ENCODE measurements around the gene FAM78A.

DNA sequence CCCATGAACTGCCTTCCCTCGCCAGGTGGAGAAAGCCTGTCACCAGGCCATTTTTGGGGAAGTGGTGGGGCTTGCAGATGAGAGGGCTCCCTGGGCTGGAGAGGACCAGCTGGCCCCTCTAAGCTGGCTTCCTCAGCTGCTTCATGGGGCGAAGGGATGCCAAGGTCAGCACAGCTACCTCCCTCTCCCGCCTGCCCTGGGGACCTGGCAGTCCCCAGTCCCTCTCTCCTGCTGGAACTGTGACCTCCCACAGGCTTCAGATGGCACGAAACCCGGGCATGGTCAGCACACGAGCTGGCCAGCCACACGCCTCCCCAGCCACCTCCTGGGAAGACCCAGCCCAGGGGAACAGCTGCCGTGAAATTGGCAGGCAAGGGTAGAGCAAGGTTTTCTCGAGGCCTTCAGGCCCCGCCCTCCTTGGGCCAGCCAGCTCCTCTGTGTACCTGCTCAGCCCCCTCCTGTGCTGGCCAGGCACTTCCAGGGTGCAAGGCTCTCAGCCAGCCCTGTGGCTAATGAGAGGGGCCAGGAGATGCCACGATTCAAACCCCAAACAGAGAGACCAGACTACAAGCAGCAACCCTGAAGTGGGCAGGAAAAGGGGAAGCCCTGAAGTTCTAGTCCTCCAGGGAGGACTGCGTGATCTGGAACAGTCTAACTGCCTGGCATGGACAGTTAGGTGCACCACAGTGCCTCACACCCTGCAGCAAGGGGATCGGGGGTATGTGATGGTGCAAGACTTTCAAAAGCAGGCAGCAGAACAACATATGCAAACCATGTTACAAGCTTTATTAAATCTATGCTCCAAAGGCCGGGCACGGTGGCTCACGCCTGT is 26.1 kb upstream of the FAM78A start:
- no peak for TF ChIP-seq POLR2A (IDR thresholded peaks at IDR 0.05; ENCODE audit: extremely low read depth, insufficient read length)
- TF ChIP-seq, protein P1, sequence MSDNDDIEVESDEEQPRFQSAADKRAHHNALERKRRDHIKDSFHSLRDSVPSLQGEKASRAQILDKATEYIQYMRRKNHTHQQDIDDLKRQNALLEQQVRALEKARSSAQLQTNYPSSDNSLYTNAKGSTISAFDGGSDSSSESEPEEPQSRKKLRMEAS (IDR thresholded peaks at IDR 0.05; ENCODE audit: low read depth, low read length) = no peak

Measured in NB4 (cell line).